Measurements from ENCODE around the gene ATP4A. TPM values are rescaled to one million over a fixed set of nuclear protein-coding genes. Genes with fewer than 3 reads are reported as not detected.

The ATP4A gene
- total and polyA plus RNA-seq, 7 donors: not detected

DNA sequence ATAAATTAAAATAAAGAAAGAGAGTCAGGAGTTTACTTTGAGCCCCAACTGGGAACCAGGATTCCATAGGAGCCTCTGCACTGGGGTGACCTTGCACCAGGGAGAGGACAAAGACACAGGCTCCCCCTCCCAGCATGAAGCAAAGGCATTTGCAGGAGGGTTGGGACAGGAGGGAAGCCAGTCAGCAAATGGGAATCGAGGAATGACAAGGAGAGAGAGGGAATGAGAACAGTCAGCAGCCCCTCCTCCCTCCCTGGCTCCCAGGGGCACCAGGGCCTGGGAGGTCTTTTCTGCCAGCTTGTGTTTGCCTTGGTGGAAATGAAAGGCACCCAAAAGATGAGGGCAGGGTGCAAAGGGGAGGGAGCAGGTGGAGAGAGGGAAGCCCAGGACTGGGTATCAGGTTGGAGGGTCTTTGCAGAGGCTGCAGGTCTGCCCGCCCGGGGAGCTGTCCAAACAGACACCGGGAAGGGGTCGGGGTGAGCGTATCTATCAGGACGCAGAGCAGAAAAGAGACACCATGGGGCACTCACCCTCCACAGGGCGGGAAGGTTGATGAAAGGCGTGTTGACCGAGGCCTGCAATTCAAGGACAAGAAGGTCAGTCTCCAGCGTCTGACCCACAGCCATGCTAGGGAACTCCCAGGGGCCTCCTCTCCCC lies 39.1 kb downstream of the ATP4A start:
- peaks cover 0 to 38% (median 4%) of the 10 kb centered on the region in 3 donors for H3K27me3 ChIP-seq (ENCODE audit: insufficient read depth in 3 of 3, low read length in 2 of 3)
- no peak overlapping the region for H3K4me3 ChIP-seq
- intact Hi-C loops (cut with DNase I): no loop called here
- ATAC-seq: no peak
- 12 to 19% (median 17%) methylated on average over 11 of the region's 11 CpGs for WGBS, 3 donors
- no peaks in the 10 kb centered on the region for H3K4me1 ChIP-seq
- no peaks in the 10 kb centered on the region for H3K9me3 ChIP-seq
- H3K27ac ChIP-seq: no peak overlapping the region
- TF ChIP-seq, protein P1, sequence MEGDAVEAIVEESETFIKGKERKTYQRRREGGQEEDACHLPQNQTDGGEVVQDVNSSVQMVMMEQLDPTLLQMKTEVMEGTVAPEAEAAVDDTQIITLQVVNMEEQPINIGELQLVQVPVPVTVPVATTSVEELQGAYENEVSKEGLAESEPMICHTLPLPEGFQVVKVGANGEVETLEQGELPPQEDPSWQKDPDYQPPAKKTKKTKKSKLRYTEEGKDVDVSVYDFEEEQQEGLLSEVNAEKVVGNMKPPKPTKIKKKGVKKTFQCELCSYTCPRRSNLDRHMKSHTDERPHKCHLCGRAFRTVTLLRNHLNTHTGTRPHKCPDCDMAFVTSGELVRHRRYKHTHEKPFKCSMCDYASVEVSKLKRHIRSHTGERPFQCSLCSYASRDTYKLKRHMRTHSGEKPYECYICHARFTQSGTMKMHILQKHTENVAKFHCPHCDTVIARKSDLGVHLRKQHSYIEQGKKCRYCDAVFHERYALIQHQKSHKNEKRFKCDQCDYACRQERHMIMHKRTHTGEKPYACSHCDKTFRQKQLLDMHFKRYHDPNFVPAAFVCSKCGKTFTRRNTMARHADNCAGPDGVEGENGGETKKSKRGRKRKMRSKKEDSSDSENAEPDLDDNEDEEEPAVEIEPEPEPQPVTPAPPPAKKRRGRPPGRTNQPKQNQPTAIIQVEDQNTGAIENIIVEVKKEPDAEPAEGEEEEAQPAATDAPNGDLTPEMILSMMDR (IDR thresholded peaks at IDR 0.05): no peak
- H3K36me3 ChIP-seq (ENCODE audit: insufficient read depth in 1 of 2, low read depth in 1 of 2): no peaks in the 10 kb centered on the region
- no peak for DNase-seq

DNA sequence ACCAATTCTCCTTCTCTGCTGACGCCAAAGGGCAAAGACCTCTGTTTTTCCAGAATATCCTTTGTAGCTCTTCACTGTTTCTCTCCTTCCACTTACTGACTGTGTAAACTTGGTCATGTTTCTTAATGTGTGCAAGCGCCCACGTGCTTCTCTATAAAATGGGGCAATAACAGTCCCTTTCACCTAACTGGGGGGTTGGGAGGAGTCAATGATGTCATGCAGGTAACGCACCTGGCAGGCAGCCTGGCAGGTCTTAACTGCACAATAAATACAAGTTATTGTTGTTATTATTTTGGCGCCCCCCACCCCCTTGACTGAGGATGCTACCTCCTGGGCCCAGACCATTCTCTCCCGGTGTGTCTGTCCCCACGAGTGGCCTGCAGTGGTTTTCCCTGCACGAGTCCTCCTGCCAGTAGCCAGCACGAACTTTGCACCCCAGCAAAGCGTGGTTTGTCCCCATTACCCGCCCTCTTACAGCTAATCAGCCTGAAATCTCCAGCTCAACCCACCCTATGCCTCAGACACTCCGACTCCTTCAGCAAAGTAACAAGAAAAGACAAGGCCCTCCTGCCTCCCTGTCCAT lies 40.6 kb downstream of the ATP4A start:
- H3K4me1 ChIP-seq: no peaks in the 10 kb centered on the region
- no peak for ATAC-seq
- no peaks in the 10 kb centered on the region for H3K36me3 ChIP-seq (ENCODE audit: insufficient read depth in 1 of 2, low read depth in 1 of 2)
- intact Hi-C loops (cut with DNase I): no loop called here
- TF ChIP-seq, protein P1 (IDR thresholded peaks at IDR 0.05): no peak
- DNase-seq: no peak
- H3K9me3 ChIP-seq: no peaks in the 10 kb centered on the region
- H3K4me3 ChIP-seq: no peak overlapping the region
- peaks cover 0 to 31% (median 4%) of the 10 kb centered on the region in 3 donors for H3K27me3 ChIP-seq (ENCODE audit: insufficient read depth in 3 of 3, low read length in 2 of 3)
- 74 to 79% (median 78%) methylated on average over 12 of the region's 12 CpGs for WGBS, 3 donors
- H3K27ac ChIP-seq: no peak overlapping the region

DNA sequence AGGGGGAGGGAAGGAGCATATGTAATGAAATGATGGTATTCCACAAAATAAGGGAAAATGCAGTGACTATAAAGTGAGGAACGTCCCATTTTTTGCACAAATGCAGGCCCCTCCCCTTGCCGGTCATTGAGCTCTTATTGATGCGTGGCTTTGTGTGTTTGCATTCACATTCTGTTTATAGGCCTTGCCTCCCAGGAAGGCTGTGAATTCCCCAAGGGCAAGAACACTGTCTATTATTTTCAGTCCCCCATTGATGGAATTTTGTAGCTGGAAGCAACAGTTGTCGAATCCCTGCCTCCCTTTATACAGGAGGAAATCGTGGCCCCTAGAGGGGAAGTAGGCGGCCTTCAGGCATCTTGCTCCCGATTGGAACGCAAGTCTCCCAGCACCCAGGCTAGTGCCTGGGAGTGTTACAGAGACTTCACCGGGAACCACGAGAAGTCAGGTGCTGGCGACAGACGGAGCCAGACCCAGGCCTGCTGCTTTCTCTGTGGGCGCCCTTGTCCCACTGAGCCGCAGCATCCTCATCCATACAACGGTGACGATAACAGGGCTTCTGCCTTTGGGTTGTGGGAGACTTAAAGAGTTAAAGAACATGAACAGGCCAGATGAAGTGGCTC lies 42.2 kb downstream of the ATP4A start:
- 49 to 53% (median 49%) methylated on average over 16 of the region's 16 CpGs for WGBS, 3 donors
- H3K27me3 ChIP-seq (ENCODE audit: insufficient read depth in 3 of 3, low read length in 2 of 3): peaks cover 0 to 28% (median 4%) of the 10 kb centered on the region in 3 donors
- no peak overlapping the region for H3K27ac ChIP-seq
- DNase-seq (no peak), ATAC-seq (no peak)
- H3K36me3 ChIP-seq (ENCODE audit: insufficient read depth in 1 of 2, low read depth in 1 of 2): no peaks in the 10 kb centered on the region
- no peak overlapping the region for H3K4me3 ChIP-seq
- no peaks in the 10 kb centered on the region for H3K9me3 ChIP-seq
- intact Hi-C loops (cut with DNase I): no loop called here
- H3K4me1 ChIP-seq: no peaks in the 10 kb centered on the region
- TF ChIP-seq, protein P1 (IDR thresholded peaks at IDR 0.05): no peak

GRCh38 chr19:35519291-35519690 lies 44.2 kb downstream of the ATP4A start:
- H3K36me3 ChIP-seq (ENCODE audit: insufficient read depth in 1 of 2, low read depth in 1 of 2): no peaks in the 10 kb centered on the region
- no peak for ATAC-seq
- no peak for DNase-seq
- no peaks in the 10 kb centered on the region for H3K4me1 ChIP-seq
- H3K27ac ChIP-seq: no peak overlapping the region
- 44 to 49% (median 46%) methylated on average over 7 of the region's 7 CpGs for WGBS, 3 donors
- TF ChIP-seq, protein P1 (IDR thresholded peaks at IDR 0.05): no peak
- peaks cover 0 to 30% (median 8%) of the 10 kb centered on the region in 3 donors for H3K27me3 ChIP-seq (ENCODE audit: insufficient read depth in 3 of 3, low read length in 2 of 3)
- intact Hi-C loops (cut with DNase I): no loop called here
- no peaks in the 10 kb centered on the region for H3K9me3 ChIP-seq
- H3K4me3 ChIP-seq: no peak overlapping the region
